HUES6 (cell line): ENCODE measurements around the gene TBC1D5.

ENCODE experiments used
- H3K27ac ChIP-seq: 2 replicates; pipeline ENCODE4 v1.7.0; 2013; ENCODE audit warnings: low read depth, mild to moderate bottlenecking, low read length, inconsistent platforms
- H3K27me3 ChIP-seq: 2 replicates; pipeline ENCODE4 v1.6.1; 2013; ENCODE audit warnings: low read length; ENCODE audit not compliant: control insufficient read depth, insufficient read depth
- H3K36me3 ChIP-seq: 2 replicates; pipeline ENCODE4 v1.6.1; 2013; ENCODE audit warnings: low read length; ENCODE audit not compliant: control insufficient read depth, insufficient read depth
- H3K4me1 ChIP-seq: 2 replicates; pipeline ENCODE4 v1.6.1; 2013; ENCODE audit warnings: low read length; ENCODE audit not compliant: control insufficient read depth, insufficient read depth
- H3K4me3 ChIP-seq: 2 replicates; pipeline ENCODE4 v1.5.1; 2013; ENCODE audit warnings: low read depth, low read length
- H3K9ac ChIP-seq: one replicate; pipeline ENCODE4 v1.6.1; 2013; ENCODE audit warnings: mild to moderate bottlenecking, low read length
- H3K9me3 ChIP-seq: 2 replicates; pipeline ENCODE4 v1.6.1; 2013; ENCODE audit warnings: low read depth, low read length; ENCODE audit not compliant: control insufficient read depth, insufficient read depth

Gene TBC1D5

DNA sequence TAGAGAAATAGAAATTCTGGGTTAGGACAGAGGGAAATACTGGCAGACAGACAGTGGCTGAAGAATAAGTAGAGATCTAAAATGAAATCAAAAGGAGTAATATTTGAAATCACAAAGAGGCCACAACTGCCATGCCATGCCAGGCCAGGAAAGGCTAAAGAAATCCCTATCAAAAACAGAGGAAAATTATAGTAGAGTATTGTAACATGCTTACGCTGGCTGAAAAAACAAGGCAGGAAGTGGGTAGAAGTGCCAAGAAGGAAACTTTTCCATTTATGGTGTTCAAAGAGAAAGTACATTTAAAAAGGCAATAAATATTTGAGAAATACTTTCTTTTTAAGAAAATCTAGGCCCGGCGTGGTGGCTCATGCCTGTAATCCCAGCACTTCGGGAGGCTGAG is 442.0 kb downstream of the TBC1D5 start:
- H3K36me3 ChIP-seq: no peaks in the 10 kb centered on the region
- H3K4me3 ChIP-seq: no peak overlapping the region
- no peaks in the 10 kb centered on the region for H3K4me1 ChIP-seq
- H3K9ac ChIP-seq: no peak overlapping the region
- no peaks in the 10 kb centered on the region for H3K27me3 ChIP-seq
- H3K27ac ChIP-seq: no peak overlapping the region
- H3K9me3 ChIP-seq: no peaks in the 10 kb centered on the region

DNA sequence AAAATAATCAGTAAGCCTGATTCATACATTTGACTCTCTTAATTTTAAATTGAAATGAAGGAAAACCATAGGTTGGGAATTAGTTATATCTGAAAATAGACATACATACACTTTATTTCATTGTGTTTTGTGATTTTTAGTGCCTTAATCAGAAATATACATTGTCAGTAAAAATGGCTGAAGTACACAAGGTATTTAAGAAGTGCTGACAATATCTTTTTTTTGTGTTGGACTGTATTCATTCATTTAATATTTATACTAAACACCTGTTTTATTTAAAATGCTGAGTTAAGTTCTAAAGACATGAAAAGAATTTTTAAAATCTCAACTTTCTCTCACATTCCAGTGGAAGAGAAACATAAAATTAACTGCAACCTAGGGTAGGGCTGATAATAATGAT is 444.4 kb downstream of the TBC1D5 start:
- no peaks in the 10 kb centered on the region for H3K4me1 ChIP-seq
- no peaks in the 10 kb centered on the region for H3K27me3 ChIP-seq
- no peaks in the 10 kb centered on the region for H3K9me3 ChIP-seq
- H3K4me3 ChIP-seq: no peak overlapping the region
- H3K9ac ChIP-seq: no peak overlapping the region
- no peaks in the 10 kb centered on the region for H3K36me3 ChIP-seq
- H3K27ac ChIP-seq: no peak overlapping the region

DNA sequence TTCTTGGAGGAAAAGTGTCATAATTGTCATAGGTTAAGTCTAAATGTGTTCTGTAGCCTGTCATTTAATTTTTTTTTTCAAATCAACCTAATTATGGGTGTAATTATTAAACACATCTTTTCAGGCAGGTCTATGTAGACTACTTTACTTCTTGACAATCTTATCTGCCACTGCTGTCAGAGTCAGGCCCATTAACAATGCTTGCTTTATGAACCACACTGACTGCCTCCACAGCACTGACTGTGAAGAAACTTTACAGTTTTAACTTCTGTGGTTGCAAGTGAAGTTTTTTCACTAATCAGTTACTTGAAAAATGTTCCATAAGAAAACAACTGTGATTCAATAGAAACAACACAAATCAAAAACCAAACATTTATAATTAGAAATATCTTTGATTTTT is 449.9 kb downstream of the TBC1D5 start:
- Histone ChIP-seq H3K9ac (no peak overlapping the region), H3K4me3 (no peak overlapping the region), H3K27me3 (no peaks in the 10 kb centered on the region), H3K4me1 (no peaks in the 10 kb centered on the region), H3K9me3 (no peaks in the 10 kb centered on the region), H3K27ac (no peak overlapping the region), H3K36me3 (no peaks in the 10 kb centered on the region)

DNA sequence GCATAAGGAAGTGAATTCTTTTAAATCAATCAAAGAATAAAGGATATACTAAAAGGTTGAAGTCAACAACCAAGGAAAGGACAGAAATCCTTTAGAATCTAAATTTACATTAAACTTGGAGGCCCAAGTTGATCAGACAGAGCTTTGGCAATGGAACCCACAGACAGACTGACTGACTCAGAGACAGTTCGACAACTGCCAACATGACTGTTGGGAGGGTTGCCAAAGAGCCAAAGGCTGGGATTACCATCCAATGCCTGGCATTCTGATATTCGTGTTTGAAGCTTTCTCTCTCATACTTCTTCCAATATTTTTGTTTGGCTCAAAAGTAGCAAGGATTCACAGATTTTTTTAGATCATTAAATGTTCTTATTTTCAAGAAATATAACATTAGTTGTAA is 451.5 kb downstream of the TBC1D5 start:
- Histone ChIP-seq H3K9ac (no peak overlapping the region), H3K36me3 (no peaks in the 10 kb centered on the region), H3K9me3 (no peaks in the 10 kb centered on the region), H3K27me3 (no peaks in the 10 kb centered on the region), H3K4me3 (no peak overlapping the region), H3K27ac (no peak overlapping the region), H3K4me1 (no peaks in the 10 kb centered on the region)

DNA sequence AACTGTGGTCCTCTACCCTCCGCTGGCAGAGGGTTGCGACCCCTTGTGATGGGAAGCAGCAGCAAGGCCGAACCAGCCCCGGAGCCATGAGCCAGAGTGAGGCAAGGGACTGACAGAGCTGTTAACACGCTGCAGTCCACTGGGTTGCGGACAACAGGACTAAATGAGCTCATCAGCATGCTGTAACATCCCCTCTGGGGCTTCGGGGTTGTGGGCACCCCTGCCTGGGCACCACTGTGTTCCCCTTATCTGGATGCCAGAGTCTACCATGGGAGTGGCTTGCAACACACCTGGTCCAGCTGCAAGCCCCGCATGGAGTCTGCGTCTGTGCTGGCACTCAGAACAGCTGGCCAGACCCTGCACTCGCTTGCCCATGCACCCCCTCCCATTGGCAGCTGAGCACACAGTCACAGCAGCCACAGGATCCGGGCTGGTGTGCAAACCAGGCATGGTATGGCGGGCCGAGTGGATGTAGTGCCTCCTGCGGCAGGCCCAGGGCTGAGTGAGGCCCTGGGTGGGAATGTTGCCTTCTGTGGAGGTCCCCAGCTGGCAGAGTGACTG is 453.5 kb downstream of the TBC1D5 start:
- H3K4me1 ChIP-seq: no peaks in the 10 kb centered on the region
- no peaks in the 10 kb centered on the region for H3K9me3 ChIP-seq
- no peak overlapping the region for H3K9ac ChIP-seq
- no peak overlapping the region for H3K27ac ChIP-seq
- H3K36me3 ChIP-seq: no peaks in the 10 kb centered on the region
- no peaks in the 10 kb centered on the region for H3K27me3 ChIP-seq
- no peak overlapping the region for H3K4me3 ChIP-seq

DNA sequence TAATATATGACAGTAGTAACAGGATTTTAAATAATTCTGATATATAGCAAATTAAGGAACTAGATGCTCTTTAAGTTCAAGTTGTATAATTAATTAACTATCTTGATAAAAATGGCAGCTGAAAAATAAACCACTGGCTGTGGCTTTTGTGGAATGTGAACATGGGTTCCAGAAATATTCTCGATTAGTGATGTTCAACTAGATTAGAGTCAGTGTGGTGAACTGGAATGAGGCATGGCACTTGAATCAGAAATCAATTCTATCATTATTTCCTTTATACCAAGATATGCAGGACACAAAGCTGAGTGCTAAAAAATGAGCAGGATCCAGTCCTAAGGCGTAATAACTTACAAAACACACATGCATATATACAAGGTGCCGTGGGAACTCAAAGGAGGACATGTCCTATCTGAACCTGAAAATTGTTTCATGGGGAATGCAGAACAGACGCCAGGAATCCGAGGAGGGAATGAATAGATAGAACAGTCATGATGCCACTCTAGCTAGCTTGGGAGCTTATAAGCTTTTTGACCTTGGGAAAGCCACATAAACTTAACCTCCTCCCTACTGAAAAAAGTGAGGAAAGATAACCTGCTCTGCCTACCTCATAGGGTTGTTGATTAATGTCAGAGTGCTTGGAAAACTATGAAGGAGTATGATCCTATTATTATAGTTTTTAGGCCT is 455.3 kb downstream of the TBC1D5 start:
- Histone ChIP-seq H3K9ac (no peak overlapping the region), H3K4me1 (no peaks in the 10 kb centered on the region), H3K36me3 (no peaks in the 10 kb centered on the region), H3K27me3 (no peaks in the 10 kb centered on the region), H3K27ac (no peak overlapping the region), H3K4me3 (no peak overlapping the region), H3K9me3 (no peaks in the 10 kb centered on the region)

DNA sequence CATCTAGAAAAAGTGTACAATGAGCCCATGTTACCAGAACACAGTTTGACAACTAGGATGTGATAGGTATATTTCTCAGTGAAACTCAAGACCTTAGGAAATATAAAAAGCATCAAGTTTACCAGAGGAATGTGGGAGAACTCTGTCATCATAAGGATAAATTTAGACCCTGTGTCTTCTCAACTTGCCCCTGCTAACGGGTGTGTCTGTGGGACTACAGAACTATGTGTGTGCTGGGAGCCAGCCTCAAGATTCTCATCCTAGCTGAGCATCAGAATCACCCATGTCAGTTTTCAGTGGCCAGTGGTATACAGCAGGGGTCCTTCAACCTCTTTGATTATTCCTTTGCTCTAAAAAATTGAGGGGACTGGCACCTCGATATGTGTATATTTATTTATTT is 464.4 kb downstream of the TBC1D5 start:
- Histone ChIP-seq H3K9me3 (no peaks in the 10 kb centered on the region), H3K9ac (no peak overlapping the region), H3K36me3 (no peaks in the 10 kb centered on the region), H3K4me3 (no peak overlapping the region), H3K27ac (no peak overlapping the region), H3K27me3 (no peaks in the 10 kb centered on the region), H3K4me1 (no peaks in the 10 kb centered on the region)

DNA sequence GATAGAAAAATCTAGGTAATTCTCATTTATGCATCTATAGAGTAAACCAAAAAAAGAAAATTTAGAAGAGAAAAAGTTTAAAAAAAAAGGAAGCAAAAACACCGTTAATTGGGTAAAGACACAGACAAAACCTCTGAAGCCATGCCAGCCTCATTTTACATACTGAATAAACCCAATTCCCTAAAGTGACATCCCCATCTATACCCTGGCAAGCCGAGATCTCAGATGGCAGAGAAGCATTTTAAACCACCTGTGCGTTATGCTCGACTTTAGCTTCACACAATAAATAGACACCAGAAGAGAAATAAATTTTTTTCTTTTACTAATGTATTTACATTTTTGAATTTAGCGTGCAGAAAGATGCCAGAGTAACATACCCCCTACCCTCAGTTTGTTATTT is 475.6 kb downstream of the TBC1D5 start:
- H3K27me3 ChIP-seq: no peaks in the 10 kb centered on the region
- H3K4me1 ChIP-seq: no peaks in the 10 kb centered on the region
- no peaks in the 10 kb centered on the region for H3K9me3 ChIP-seq
- H3K4me3 ChIP-seq: no peak overlapping the region
- no peaks in the 10 kb centered on the region for H3K36me3 ChIP-seq
- H3K27ac ChIP-seq: no peak overlapping the region
- H3K9ac ChIP-seq: no peak overlapping the region

DNA sequence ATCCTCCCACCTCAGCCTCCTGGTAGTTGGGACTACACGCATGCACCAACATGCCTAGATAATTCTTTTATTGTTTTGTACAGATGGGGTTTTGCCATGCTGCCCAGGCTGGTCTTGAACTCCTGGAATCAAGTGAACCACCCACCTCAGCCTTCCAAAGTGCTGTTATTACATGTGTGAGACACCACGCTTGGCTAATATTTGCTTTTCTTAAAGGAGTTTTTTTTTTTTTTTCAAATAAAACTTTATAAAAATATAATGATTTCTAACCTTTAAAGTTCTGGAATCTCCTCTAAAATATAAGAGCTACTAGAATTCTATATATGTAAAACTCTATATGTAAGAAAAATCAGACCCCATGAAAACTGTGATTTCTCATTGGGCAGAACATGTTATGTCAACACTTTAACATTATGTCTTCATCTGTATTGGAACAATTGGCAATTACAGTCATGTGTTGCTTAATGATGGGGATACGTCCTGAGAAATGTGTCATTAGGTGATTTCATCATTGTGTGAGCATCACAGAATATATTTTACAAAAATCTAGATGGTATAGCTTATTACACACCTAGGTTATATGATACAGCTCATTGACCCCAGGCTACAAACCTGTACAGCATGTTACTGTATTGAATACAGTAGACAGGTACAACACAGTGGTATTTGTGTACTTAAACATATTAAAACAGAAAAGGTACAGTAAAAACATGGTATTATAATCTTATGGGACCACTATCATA is 480.6 kb downstream of the TBC1D5 start:
- H3K4me3 ChIP-seq: no peak overlapping the region
- H3K27me3 ChIP-seq: no peaks in the 10 kb centered on the region
- H3K9me3 ChIP-seq: no peaks in the 10 kb centered on the region
- H3K9ac ChIP-seq: no peak overlapping the region
- no peak overlapping the region for H3K27ac ChIP-seq
- no peaks in the 10 kb centered on the region for H3K36me3 ChIP-seq
- H3K4me1 ChIP-seq: no peaks in the 10 kb centered on the region

DNA sequence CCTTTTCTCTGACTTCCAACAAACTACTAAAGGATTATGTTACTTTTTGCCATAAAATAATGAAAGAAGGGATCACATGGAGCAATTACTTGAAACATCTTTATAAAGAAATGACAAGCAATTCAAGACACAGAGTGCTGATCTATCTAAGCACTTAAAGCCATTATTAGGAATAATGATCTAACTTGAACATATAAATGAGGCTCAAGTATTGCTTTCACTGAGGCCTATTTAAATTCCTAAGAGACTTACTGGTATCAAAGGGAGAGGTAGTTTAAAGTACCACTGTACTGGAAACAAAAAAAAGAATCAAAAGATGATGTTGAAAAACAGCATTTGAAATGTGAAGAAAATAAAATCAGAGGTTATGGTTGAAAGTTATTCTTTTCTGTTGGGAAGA is 482.2 kb downstream of the TBC1D5 start:
- Histone ChIP-seq H3K9ac (no peak overlapping the region), H3K9me3 (no peaks in the 10 kb centered on the region), H3K4me3 (no peak overlapping the region), H3K27ac (no peak overlapping the region), H3K27me3 (no peaks in the 10 kb centered on the region), H3K4me1 (no peaks in the 10 kb centered on the region), H3K36me3 (no peaks in the 10 kb centered on the region)

DNA sequence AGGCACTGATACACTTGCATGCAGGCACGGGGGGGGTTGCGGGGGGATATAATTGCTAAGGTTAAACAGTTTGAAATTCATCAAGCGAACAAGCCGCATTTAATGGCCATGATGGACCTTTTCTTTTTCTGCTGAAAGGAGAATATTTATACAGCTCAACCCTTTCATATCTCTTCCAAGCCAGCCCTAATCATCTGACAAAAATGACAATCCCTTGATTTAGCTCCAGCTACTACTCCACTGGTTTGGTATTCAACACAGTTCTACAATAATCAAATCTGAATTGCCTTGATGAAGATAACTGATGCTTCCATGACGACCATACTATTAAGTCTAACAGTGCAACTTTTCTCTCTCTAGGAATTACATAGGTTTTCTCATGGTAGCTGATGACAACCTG is 482.7 kb downstream of the TBC1D5 start:
- no peak overlapping the region for H3K9ac ChIP-seq
- H3K36me3 ChIP-seq: no peaks in the 10 kb centered on the region

More for the DNA sequence above, 482.7 kb downstream of the TBC1D5 start:
- Histone ChIP-seq H3K27me3 (no peaks in the 10 kb centered on the region), H3K4me3 (no peak overlapping the region), H3K4me1 (no peaks in the 10 kb centered on the region), H3K9me3 (no peaks in the 10 kb centered on the region), H3K27ac (no peak overlapping the region)
